HG03469 (cell line): ENCODE data around the gene MRC2.
"Not testable (repeated sequence)": the region's sequence is repeated elsewhere in the genome, so short reads cannot be mapped to it uniquely, and the experiment has no call there.

ENCODE experiments used
- ATAC-seq: cut with Tn5 transposase; IDR thresholded peaks from one replicate; pipeline ENCODE4 v1.9.1; 2021; ENCODE audit warnings: mild to moderate bottlenecking, moderate library complexity, moderate number of reproducible peaks; ENCODE audit not compliant: unreplicated experiment

Gene MRC2

DNA sequence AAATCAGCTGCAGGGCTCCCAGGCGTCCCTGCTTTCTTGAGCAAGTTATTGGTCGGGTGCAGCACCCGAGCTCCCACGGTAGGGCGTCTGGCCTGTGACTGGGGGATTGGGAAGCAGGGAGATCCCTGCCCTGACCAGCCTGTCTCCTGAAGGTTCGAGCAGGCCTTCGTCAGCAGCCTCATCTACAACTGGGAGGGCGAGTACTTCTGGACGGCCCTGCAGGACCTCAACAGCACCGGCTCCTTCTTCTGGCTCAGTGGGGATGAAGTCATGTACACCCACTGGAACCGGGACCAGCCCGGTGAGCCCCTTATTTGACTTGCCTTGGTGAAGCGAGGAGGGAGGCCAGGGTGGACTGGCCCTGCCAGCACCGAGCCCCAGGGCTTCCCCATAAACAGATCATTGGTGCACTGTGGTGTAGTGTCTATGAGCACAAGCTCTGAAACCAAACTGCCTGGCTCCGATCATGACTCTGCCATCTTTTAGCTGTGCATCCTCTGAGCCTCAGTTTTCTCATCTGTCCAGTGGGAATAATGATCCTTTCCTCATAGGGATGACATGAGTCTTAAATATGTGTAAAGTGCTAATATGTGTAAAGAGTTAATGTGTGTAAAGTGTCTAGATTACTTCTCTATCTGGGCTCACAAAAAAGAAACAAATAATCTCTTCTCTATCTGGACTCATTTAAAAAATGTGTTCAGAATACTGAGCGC, 48.9 kb downstream of the MRC2 start:
- ATAC-seq, result no peak

DNA sequence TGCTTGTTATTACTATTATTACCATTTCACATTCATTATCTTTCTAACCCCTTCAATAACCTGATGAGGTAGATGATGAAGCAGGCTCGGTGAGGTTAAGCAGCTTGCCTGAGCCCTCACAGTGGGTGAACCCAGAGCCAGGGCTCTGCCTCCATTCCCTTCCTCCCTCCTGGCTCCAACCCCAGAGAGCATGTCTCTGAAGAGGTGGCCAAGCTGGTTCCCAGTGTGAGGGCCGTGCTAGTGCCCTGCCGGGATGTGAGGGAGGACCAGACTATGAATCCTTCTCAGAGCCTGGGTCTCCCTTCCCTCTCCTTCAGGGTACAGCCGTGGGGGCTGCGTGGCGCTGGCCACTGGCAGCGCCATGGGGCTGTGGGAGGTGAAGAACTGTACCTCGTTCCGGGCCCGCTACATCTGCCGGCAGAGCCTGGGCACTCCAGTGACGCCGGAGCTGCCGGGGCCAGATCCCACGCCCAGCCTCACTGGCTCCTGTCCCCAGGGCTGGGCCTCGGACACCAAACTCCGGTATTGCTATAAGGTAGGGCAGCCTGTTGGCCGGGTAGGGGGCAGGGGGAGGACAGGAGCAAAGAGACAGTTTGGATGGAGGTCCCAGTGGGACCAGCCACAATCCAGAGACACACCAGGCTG, 49.6 kb downstream of the MRC2 start:
- ATAC-seq, result no peak

DNA sequence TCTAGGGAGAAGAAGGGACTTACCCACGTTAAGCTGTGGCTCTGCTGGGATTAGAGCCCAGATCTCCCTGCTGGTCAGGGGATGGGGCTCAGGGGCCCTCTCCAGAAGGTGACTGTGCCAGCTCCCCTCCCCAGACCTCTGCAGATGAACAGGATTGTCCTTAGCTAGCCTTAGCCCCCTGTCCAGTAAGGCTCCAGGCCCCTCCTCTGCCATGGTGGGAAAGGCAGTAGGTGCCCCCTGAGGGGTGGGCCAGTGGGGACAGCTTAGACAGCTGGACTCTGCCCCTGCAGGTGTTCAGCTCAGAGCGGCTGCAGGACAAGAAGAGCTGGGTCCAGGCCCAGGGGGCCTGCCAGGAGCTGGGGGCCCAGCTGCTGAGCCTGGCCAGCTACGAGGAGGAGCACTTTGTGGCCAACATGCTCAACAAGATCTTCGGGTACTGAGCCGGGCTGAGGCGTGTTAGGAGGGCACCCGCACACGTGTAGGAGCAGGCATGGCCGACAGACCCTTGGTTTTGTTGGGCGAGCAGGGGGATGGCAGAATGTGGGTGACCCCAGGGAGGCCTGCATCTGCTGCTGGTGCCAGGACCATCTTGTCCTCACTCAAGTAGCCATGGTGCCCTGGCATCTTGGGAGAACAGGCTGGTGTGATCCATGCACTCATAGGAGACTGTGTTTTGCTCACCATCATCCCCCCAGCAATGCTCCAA, 50.9 kb downstream of the MRC2 start:
- ATAC-seq, result no peak

DNA sequence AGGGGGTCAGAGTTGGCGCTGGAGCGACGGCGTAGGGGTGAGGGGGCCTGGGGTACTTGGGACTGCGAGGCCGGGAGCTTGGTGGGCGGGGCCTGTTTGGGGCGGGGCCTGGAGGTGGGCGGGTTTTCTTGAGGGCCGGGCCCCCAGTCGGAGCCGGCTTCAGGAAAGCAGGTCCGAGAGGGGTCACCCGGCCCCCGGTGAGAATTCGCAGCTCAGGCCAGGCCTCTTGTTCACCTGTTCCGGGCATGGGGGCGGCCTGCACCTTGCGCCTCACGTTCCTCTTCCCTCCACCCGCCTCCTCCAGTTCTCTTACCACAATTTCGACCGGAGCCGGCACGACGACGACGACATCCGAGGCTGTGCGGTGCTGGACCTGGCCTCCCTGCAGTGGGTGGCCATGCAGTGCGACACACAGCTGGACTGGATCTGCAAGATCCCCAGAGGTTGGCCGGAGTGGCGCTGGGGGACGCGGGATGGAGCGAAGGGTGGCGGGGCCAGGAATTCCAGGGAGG, 52.5 kb downstream of the MRC2 start:
- no peak for ATAC-seq

DNA sequence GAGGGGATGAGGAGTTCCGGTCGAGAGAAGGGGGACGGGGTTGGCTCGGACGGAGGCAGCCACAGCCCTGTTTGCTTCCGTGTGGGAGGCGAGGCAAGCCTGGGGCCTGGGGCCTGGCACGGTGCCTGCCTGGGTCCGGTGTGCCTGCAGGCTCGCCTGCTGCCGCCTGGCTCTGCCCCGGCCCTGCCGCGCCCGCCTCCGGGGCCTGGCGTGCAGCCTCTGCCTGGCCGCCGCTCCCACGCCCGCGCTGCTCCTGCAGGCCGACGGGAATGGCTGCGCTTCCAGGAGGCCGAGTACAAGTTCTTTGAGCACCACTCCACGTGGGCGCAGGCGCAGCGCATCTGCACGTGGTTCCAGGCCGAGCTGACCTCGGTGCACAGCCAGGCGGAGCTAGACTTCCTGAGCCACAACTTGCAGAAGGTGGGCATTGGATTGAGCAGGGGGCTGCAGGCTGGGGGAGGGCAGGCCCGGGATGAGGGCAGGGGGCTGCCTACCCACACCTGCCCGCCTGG, 53.1 kb downstream of the MRC2 start:
- ATAC-seq, result no peak

DNA sequence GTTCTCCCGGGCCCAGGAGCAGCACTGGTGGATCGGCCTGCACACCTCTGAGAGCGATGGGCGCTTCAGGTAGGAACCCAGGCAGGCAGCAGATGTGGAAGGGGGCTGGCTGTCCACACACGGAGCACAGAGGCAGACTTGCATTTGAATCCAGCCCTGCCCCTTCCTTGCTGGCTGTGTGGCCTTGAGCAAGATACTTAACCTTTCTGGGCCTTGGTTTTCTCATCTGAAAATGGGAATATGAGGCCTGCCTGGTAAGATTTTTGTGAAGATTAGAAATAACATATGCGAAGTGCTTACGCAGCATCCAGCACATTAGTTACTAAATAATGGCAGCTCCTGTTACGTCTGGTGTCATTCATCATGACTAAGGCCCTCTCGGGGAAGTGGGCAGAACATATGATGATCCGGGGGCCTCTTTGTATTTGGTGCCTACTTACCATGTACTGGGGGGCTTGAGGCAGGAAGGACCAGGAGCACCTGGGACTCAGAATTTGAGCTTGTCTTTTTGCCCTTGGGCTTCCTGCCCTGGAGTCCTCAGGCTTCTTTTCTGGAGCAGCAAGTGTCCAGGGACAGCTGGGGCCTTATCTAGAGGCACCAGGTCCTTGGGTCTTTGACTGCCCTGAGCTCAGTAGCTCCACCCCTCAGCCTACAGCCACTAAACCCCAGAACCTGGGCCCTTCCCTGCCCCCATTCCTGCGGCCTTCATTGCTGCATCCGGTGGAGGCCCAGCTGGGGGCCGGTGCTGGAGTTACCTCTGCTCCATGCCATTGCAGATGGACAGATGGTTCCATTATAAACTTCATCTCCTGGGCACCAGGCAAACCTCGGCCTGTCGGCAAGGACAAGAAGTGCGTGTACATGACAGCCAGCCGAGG, 53.8 kb downstream of the MRC2 start:
- no peak for ATAC-seq

DNA sequence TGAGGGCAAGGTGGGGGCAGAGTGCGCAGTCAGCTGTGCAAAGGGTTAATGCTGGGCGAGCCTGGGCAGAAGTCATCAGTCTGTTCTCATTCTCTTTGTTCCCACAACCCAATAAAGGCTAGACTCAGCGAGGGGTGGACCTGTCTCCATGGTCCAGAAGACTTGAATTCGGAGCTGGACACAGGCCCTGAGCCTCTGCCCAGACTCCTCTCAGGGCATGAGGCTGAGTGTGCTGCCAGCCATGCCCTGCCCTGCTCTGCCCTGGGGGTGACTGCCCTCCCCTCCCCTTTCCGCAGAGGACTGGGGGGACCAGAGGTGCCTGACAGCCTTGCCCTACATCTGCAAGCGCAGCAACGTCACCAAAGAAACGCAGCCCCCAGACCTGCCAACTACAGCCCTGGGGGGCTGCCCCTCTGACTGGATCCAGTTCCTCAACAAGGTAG, 54.5 kb downstream of the MRC2 start:
- no peak for ATAC-seq

DNA sequence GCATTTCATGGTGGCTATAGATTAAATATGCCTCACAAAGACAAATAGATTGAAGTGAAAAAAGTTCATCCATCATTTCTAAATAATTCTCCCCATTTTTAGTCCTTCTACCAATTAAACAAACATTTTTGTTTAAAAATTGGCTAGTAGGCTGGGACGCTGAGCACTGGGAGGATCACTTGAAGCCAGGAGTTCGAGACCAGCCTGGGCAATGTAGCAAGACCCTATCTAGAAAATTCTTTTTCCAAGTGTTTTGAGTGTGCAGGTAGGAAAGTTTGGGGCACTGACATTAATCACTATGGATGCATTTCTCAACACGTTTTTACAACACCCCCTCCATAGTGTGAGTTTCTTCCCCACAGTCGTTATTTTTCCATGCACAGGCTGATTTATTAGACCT, 56.7 kb downstream of the MRC2 start:
- ATAC-seq, result no peak

DNA sequence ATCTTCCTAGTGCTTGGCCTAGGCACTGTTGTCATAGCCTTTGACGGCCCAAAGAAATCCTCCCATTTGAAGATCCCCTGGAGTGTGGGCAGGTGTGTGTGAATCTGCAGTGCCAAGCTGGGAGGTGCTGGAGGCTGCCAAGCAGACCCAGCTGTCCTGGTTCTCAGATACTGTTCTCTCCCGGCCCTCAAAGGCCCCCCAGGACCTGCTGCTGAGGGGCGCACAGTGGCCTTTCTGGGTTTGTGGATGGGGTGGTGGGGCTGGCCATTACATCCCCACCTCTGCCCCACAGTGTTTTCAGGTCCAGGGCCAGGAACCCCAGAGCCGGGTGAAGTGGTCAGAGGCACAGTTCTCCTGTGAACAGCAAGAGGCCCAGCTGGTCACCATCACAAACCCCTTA, 60.5 kb downstream of the MRC2 start:
- ATAC-seq, result no peak

DNA sequence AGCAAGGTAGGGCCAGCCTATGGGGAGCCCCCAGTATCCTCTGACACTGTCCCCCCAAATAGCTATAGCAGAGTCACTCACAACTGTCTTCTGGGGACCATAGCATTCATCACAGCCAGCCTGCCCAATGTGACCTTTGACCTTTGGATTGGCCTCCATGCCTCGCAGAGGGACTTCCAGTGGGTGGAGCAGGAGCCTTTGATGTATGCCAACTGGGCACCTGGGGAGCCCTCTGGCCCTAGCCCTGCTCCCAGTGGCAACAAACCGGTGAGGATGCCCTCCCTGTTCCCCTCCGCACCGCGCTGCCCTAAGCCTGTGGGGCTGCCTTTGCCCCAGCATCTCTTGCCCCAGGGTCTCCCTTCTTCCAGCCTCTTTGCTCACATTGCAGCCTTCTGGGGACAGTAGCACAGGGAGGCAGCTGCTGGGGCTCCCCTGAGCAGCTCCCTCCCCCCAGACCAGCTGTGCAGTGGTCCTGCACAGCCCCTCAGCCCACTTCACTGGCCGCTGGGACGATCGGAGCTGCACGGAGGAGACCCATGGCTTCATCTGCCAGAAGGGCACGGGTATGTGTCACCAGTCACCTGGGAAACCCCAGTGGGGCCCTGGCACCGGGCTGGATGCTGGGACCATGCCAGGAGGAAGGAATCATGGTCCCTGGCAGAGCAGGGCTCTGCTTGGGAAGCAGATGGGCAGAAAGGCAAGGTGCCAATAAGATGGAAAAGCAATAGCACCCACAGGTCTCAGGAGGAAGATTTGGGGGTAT, 61.1 kb downstream of the MRC2 start:
- no peak for ATAC-seq

DNA sequence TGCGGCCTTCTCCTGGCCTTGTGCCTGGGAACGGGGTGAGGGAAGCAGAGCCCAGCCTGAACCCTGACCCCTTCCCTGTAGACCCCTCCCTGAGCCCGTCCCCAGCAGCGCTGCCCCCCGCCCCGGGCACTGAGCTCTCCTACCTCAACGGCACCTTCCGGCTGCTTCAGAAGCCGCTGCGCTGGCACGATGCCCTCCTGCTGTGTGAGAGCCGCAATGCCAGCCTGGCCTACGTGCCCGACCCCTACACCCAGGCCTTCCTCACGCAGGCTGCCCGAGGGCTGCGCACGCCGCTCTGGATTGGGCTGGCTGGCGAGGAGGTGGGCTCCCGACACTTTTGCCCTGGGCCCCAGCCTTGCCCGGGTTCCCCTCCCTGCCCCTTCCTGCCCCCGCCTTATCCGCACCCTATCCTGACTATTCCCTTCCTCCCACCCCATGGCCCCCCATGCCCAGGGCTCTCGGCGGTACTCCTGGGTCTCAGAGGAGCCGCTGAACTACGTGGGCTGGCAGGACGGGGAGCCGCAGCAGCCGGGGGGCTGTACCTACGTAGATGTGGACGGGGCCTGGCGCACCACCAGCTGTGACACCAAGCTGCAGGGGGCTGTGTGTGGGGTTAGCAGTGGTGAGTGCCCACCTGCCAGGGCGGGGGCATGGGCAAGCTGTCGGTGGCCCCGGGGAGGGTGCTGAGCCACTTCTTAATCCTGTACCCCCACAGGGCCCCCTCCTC, 62.1 kb downstream of the MRC2 start:
- ATAC-seq, result no peak

DNA sequence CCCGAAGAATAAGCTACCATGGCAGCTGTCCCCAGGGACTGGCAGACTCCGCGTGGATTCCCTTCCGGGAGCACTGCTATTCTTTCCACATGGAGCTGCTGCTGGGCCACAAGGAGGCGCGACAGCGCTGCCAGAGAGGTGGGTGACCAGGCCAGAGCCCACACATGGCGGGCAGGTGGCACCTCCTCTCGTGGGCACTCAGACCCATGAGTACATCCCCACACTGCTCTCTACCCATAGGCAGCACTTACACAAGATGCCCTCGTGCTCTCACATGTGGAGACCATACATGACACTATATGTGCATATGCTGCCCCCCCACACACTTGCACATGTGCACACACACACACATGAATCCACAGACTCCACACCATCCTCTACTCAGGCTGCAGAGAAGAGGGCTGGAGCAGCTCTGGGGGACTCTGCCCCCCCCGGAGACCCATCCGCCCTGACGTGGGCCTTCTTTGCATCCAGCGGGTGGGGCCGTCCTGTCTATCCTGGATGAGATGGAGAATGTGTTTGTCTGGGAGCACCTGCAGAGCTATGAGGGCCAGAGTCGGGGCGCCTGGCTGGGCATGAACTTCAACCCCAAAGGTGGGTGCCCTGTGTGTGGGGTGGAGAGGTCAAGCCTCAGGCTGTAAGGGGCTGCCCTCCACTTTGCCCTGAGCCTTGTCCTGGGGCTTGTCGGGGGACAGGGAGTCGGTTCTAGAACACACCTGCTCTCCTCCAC, 62.9 kb downstream of the MRC2 start:
- no peak for ATAC-seq

DNA sequence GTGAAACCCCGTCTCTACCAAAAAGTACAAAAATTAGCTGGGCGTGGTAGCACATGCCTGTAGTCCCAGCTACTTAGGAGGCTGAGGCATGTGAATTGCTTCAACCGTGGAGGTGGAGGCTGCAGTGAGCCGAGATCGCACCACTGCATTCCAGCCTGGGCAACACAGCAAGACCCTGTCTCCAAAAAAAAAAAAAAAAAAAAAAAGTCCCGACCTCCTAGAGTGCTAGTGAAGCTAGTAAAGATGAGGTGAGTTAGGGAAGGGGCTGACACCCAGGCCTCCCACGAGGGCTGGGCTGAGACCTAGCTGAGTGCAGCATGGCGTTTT, 64.1 kb downstream of the MRC2 start:
- ATAC-seq, result not testable (repeated sequence)

DNA sequence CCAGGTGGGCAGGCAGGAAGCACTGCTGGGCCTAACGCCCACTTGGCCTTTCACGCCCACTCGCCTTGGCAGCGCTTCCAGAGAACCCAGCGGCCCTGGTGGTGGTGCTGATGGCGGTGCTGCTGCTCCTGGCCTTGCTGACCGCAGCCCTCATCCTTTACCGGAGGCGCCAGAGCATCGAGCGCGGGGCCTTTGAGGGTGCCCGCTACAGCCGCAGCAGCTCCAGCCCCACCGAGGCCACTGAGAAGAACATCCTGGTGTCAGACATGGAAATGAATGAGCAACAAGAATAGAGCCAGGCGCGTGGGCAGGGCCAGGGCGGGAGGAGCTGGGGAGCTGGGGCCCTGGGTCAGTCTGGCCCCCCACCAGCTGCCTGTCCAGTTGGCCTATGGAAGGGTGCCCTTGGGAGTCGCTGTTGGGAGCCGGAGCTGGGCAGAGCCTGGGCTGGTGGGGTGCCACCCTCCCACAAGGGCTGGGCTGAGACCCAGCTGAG, 64.7 kb downstream of the MRC2 start:
- no peak for ATAC-seq

DNA sequence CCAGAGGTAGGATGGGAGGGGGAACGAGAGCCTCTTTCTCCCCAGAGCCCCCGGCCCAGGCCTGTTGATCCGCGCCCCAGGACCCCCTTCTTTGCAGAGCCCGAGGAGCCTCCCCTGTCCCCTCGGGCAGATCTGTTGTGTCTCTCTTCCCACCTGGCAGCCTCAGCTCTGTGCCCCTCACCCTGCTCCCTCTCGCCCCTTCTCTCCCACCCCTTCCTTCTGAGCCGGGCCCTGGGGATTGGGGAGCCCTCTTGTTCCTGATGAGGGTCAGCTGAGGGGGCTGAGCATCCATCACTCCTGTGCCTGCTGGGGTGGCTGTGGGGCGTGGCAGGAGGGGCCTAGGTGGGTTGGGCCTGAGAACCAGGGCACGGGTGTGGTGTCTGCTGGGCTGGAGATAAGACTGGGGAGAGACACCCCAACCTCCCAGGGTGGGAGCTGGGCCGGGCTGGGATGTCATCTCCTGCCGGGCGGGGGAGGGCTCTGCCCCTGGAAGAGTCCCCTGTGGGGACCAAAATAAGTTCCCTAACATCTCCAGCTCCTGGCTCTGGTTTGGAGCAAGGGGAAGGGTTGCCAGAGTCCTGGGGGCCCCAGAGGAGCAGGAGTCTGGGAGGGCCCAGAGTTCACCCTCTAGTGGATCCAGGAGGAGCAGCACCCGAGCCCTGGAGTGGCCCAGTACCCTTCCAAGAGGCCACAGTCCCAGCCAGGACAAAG, 65.4 kb downstream of the MRC2 start:
- no peak for ATAC-seq

DNA sequence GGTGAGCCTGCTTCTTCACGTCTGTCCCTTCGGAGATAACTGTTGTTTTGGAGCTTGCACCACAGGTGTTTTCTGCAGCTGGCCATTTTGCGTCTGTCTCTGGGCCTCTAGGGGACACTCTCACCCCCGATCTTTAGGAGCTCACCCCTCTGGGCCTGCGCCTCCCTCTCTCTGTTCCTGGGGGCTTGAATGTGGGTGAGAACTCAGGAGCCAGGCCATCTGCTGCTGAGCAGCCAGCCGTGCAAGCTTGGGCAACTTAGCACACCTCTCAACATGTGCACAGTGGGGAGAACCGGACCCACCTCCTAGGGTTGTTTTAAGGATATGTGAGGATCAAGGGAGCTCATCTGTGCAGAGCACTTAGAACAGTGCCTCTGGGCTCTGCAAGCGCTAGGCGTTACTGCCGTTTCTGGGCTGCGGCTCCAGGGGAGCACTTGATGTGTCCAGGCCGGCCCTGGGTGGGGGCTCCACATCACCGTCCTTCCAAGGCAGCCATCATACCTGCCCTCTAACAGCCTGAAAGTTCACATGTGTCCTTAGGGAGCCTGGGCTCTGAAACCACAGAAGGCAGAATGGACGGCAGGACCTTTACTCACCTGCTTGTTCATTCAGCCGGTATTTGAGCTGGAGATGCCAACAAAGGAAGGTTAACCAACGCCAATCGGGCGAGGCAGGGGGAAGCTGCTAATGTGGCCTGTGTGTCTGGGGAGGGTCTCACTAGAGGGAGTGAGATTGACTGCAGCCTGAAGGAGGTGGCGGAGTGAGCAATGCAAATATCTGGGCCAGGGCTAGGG, 66.3 kb downstream of the MRC2 start:
- no peak for ATAC-seq

DNA sequence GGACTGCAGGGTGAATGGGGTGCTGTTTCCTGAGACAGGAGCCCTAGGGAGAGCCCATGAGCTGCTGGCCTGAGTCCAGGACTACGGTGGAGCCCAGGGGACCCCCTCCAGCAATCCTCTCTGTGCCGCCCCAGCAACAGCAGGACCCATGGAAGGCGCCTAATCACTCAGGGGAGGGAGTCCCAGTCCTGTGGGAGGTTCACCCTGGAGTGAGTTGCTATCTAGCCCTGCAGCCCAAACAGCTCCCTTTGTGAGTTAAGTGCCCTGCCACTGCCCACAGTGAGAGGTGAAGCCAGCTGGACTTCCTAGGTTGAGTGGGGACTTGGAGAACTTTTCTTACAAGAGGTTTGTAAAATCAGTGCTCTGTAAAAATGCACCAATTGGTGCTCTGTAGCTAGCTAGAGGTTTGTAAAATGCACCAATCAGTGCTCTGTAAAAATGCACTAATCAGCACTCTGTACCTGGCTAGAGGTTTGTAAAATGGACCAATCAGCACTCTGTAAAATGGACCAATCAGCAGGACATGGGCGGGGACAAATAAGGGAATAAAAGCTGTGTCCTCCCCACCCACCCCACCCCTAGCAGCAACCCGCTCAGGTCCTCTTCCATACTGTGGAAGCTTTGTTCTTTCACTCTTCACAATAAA, 67.7 kb downstream of the MRC2 start:
- ATAC-seq, result not testable (repeated sequence)
